Measurements from ENCODE around the gene CMTM5. TPM values are rescaled to one million over a fixed set of nuclear protein-coding genes. Genes with fewer than 3 reads are reported as not detected.

The CMTM5 gene
- total RNA-seq, 4 donors from 2014 or later = not detected

GRCh38 chr14:23428686-23429495 lies 52.0 kb downstream of the CMTM5 start:
- TF ChIP-seq CTCF (IDR thresholded peaks at IDR 0.05) (no peak), POLR2A (IDR thresholded peaks at IDR 0.05) (no peak)
- no peak overlapping the region for H3K27ac ChIP-seq
- DNase-seq = no peak

More at GRCh38 chr14:23428686-23429495, 52.0 kb downstream of the CMTM5 start:
- no peaks in the 10 kb centered on the region for H3K9me3 ChIP-seq
- WGBS, 2 donors = 74 to 80% methylated on average over 3 to 4 of the region's 13 CpGs
- intact Hi-C loops (cut with DNase I) = no loop called here
- no peaks in the 10 kb centered on the region for H3K27me3 ChIP-seq
- H3K36me3 ChIP-seq = no peaks in the 10 kb centered on the region
- H3K4me3 ChIP-seq = no peak overlapping the region
- H3K4me1 ChIP-seq = no peaks in the 10 kb centered on the region

Small RNAs within 50 kb of the gene (small RNA-seq; reads per million reads assigned to genes)
- gene MIR208A (0 reads per million in 4 donors), gene MIR208B (0 reads per million in 4 donors)

Other genes starting within 250 kb of the CMTM5 start
- 10 to 100 TPM; 22.2 to 58.0 (median 39.8) TPM for gene SLC7A8, start 193.4 kb upstream of the CMTM5 start, total RNA-seq
- gene RNF212B, start 139.1 kb upstream of the CMTM5 start, total RNA-seq = not detected
- 10 to 100 TPM in 1 of 4 donors, 1 to 10 TPM in 3; 7.9 to 10.6 (median 9.5) TPM for gene HOMEZ, start 90.9 kb upstream of the CMTM5 start, total RNA-seq
- gene PPP1R3E, start 74.2 kb upstream of the CMTM5 start, total RNA-seq = 1 to 10 TPM; 1.7 to 7.1 (median 3.4) TPM
- gene BCL2L2, start 70.2 kb upstream of the CMTM5 start, total RNA-seq = 10 to 100 TPM; 36.7 to 57.8 (median 47.4) TPM
- 10 to 100 TPM; 28.2 to 63.8 (median 51.3) TPM for gene PABPN1, start 55.6 kb upstream of the CMTM5 start, total RNA-seq
- 1 to 10 TPM in 3 of 4 donors, under 1 TPM in 1; 0.88 to 9.2 (median 3.3) TPM for gene SLC22A17, start 24.2 kb upstream of the CMTM5 start, total RNA-seq
- 10 to 100 TPM; 17.8 to 34.4 (median 20.9) TPM for gene EFS, start 11.9 kb upstream of the CMTM5 start, total RNA-seq
- gene IL25, start 4.2 kb upstream of the CMTM5 start, total RNA-seq = not detected
- not detected for gene MYH6, start 31.2 kb downstream of the CMTM5 start, total RNA-seq
- gene MYH7, start 58.6 kb downstream of the CMTM5 start, total RNA-seq = not detected
- 10 to 100 TPM in 3 of 4 donors, 1 to 10 TPM in 1; 9.5 to 43.3 (median 35.3) TPM for gene NGDN, start 92.7 kb downstream of the CMTM5 start, total RNA-seq
- under 1 TPM; under 0.01 to 0.42 (median 0.20) TPM for gene ZFHX2, start 174.7 kb downstream of the CMTM5 start, total RNA-seq
- gene THTPA, start 179.2 kb downstream of the CMTM5 start, total RNA-seq = 10 to 100 TPM in 3 of 4 donors, 1 to 10 TPM in 1; 8.1 to 15.1 (median 13.8) TPM
- gene AP1G2, start 190.7 kb downstream of the CMTM5 start, total RNA-seq = 100 to 1,000 TPM in 1 of 4 donors, 10 to 100 TPM in 3; 58.0 to 116 (median 68.6) TPM
- gene JPH4, start 201.7 kb downstream of the CMTM5 start, total RNA-seq = 1 to 10 TPM in 1 of 4 donors, under 1 TPM in 1, not detected in 2; 0.21 to 2.7 TPM

All from esophagus squamous epithelium (tissue), 5 donors.